Lower leg skin (tissue), 4 donors: ENCODE data around the gene HGF. TPM values are rescaled to one million over a fixed set of nuclear protein-coding genes. Genes with fewer than 3 reads are reported as not detected.

ENCODE experiments used
- DNase-seq, 2 donors: peaks; one replicate each; pipeline ENCODE4 v3.0.0-alpha.2; 2019; ENCODE audit warnings: low spot score in 2 of 2
- H3K4me3 ChIP-seq: fragments of 200-600 bp; sonication (generic); 2 replicates; pipeline ENCODE4 v1.5.1; 2017; ENCODE audit warnings: mild to moderate bottlenecking, low read depth; ENCODE audit not compliant: poor library complexity, severe bottlenecking
- CTCF ChIP-seq, 3 donors: fragments of 450-650 bp; IDR thresholded peaks; one replicate each; pipeline ENCODE4 v1.5.1; 2016; ENCODE audit warnings: antibody characterized with exemption in 3 of 3, mild to moderate bottlenecking in 3 of 3, moderate library complexity in 2 of 3
- POLR2A ChIP-seq, 2 donors: fragments of 450-650 bp; IDR thresholded peaks; one replicate each; pipeline ENCODE4 v1.6.1; 2016 to 2017; ENCODE audit warnings: antibody characterized with exemption in 2 of 2, mild to moderate bottlenecking in 1 of 2, moderate library complexity in 1 of 2
- WGBS, 2 donors: methylation state at CpG; one replicate each; pipeline ENCODE4 v1.1.5; 2018; 5-methylcytosine and 5-hydroxymethylcytosine counted together
- intact Hi-C: fragments of 100-400 bp; cut with DNase I; formaldehyde crosslinking; loops from one replicate; pipeline ENCODE4 v1.15.0; 2023; ENCODE audit warnings: low total_unique reads
- total RNA-seq, 4 donors: library from RNA; depleted of rRNA; stranded (reverse); fragments of >200 nt; gene quantifications; one replicate each; pipeline ENCODE4 v1.1.0, GENCODE V29; 2016

Gene HGF
- total RNA-seq, 4 donors from 2014 or later: 0.91 to 1.5 (median 1.3) TPM

GRCh38 chr7:81779706-81780105 lies 9.9 kb upstream of the HGF start:
- intact Hi-C loops: no loop called here

GRCh38 chr7:81777697-81778096 lies 7.8 kb upstream of the HGF start:
- DNase-seq: no peak
- TF ChIP-seq POLR2A (IDR thresholded peaks at IDR 0.05) (no peak), CTCF (IDR thresholded peaks at IDR 0.05) (no peak)
- no peak overlapping the region for H3K4me3 ChIP-seq

More at GRCh38 chr7:81779706-81780105, 9.9 kb upstream of the HGF start:
- TF ChIP-seq CTCF (IDR thresholded peaks at IDR 0.05) (no peak), POLR2A (IDR thresholded peaks at IDR 0.05) (no peak)
- DNase-seq: no peak
- WGBS, 2 donors: 83 to 90% methylated on average over 4 of the region's 4 CpGs
- no peak overlapping the region for H3K4me3 ChIP-seq

DNA sequence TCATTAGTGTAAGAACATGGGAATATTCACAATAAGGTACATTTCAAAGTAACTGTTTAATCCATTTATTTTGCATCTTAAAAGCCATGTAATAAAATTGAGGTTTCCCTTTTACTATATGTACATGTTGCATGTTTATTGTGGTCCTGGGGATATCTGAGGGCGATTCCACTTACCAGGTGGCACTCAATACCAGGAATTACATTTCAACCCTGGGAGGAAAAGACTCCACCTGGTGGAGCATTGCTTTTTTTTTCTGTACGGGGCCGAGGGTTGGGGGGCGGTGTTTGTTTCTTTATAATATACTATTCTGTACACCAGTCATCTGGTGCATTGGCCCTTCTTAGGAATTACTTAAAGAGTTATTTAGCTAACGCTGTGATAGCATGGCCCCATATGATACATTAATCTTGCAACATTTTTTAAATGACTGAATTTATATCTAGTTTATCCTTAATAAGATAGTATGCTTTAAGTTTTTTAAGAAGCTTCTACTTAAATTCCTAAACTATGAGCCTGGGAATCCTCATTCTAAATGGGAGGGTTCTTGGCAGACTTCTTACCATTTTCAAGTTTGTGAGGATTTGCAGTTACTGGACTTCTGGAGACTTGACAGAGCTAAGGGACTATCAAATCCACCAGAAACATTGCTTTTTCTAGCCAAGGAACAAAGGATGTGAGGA lies 7.2 kb upstream of the HGF start:
- TF ChIP-seq POLR2A (IDR thresholded peaks at IDR 0.05) (no peak), CTCF (IDR thresholded peaks at IDR 0.05) (no peak)
- 78 to 79% methylated on average over 5 of the region's 5 CpGs for WGBS, 2 donors
- intact Hi-C loops: no loop called here
- H3K4me3 ChIP-seq: no peak overlapping the region
- no peak for DNase-seq

More at GRCh38 chr7:81777697-81778096, 7.8 kb upstream of the HGF start:
- intact Hi-C loops: no loop called here

- intact Hi-C loops: no loop called here
- TF ChIP-seq POLR2A (IDR thresholded peaks at IDR 0.05): no peak
- no peak for TF ChIP-seq CTCF (IDR thresholded peaks at IDR 0.05)
- DNase-seq: no peak
- WGBS, 2 donors: 73 to 89% methylated on average over 1 of the region's 1 CpG
- no peak overlapping the region for H3K4me3 ChIP-seq
Measured at GRCh38 chr7:81776161-81776560, 6.3 kb upstream of the HGF start.

DNA sequence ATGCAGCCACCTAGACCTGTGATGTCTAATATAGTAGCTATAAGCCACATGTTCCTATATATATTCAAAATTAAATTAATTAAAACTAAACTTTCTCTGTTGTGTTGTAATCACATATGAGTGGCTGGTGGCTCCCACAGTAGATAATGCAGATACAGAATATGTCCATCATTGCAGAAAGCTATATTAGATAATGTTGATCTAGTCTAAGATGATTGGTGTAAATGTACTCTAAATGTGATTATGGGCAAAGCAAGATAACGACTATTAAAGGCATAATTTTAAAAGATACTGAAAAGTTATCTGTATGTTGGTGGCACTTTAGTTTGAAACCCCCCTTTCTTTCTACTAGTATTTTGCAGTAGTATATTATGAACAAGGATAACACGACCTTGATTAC lies 5.7 kb upstream of the HGF start:
- TF ChIP-seq CTCF (IDR thresholded peaks at IDR 0.05): no peak
- TF ChIP-seq POLR2A (IDR thresholded peaks at IDR 0.05): no peak
- no peak for DNase-seq
- no peak overlapping the region for H3K4me3 ChIP-seq
- intact Hi-C loops: no loop called here
- WGBS, 2 donors: 78 to 81% methylated on average over 2 of the region's 2 CpGs

GRCh38 chr7:81774551-81774950 lies 4.7 kb upstream of the HGF start:
- intact Hi-C loops: no loop called here
- H3K4me3 ChIP-seq: no peak overlapping the region
- TF ChIP-seq POLR2A (IDR thresholded peaks at IDR 0.05) (no peak), CTCF (IDR thresholded peaks at IDR 0.05) (no peak)
- DNase-seq: no peak
- 91% methylated on average over 5 of the region's 5 CpGs for WGBS, 2 donors
